ENCODE data around the gene HCN4. TPM values are rescaled to one million over a fixed set of nuclear protein-coding genes. Genes with fewer than 3 reads are reported as not detected.

The HCN4 gene
- total RNA-seq, 1 experiment from 2014 or later, result 0.09 TPM

- H3K36me3 ChIP-seq (ENCODE audit: insufficient read depth, low read length, poor library complexity, severe bottlenecking), result peaks cover 4% of the 10 kb centered on the region
- H3K27me3 ChIP-seq (replicated peaks; ENCODE audit: insufficient read depth, low read depth, low read length, poor library complexity), result no peaks in the 10 kb centered on the region
- POLR2A ChIA-PET (ENCODE audit: low non-redundant PET), result no interaction called here
- H3K27ac ChIP-seq (ENCODE audit: low read depth, low read length, poor library complexity, severe bottlenecking), result no peak overlapping the region
- no peak for TF ChIP-seq EZH2 (IDR thresholded peaks at IDR 0.05; ENCODE audit: borderline replicate concordance, low read depth, low read length, poor library complexity, severe bottlenecking)
- no peak for TF ChIP-seq CTCF (conservative IDR thresholded peaks at IDR 0.05; ENCODE audit: low read depth, low read length)
- peaks cover 12% of the 10 kb centered on the region for H3K4me1 ChIP-seq (ENCODE audit: insufficient read depth, low read length, poor library complexity, severe bottlenecking)
- no TSS peak for BruUV-seq (replicated peaks)
- CTCF ChIA-PET, result no interaction called here
- H3K9me3 ChIP-seq (ENCODE audit: low read depth, low read length, poor library complexity, severe bottlenecking), result no peaks in the 10 kb centered on the region
- no peak overlapping the region for H3K4me3 ChIP-seq (ENCODE audit: low read depth, low read length, poor library complexity, severe bottlenecking)
- no peak for DNase-seq (ENCODE audit: low spot score)
- intact Hi-C loops (cut with micrococcal nuclease; ENCODE audit: unreplicated experiment), result no loop called here
These were observed 70.1 kb downstream of the HCN4 start for GRCh38 chr15:73298522-73299245.

GRCh38 chr15:73296609-73297353 lies 72.0 kb downstream of the HCN4 start:
- POLR2A ChIA-PET (ENCODE audit: low non-redundant PET), result interaction anchor here (0.7 kb wide), 1 partner anchor 1333 kb away, joined by 3 read pairs; no protein-coding TSS in a partner anchor
- CTCF ChIA-PET, result no interaction called here
- TF ChIP-seq EZH2 (IDR thresholded peaks at IDR 0.05; ENCODE audit: borderline replicate concordance, low read depth, low read length, poor library complexity, severe bottlenecking), result no peak
- no peak for TF ChIP-seq CTCF (conservative IDR thresholded peaks at IDR 0.05; ENCODE audit: low read depth, low read length)
- no TSS peak for BruUV-seq (replicated peaks)
- no peak for DNase-seq (ENCODE audit: low spot score)
- Histone ChIP-seq H3K4me1 (ENCODE audit: insufficient read depth, low read length, poor library complexity, severe bottlenecking) (peaks cover 12% of the 10 kb centered on the region), H3K36me3 (ENCODE audit: insufficient read depth, low read length, poor library complexity, severe bottlenecking) (peaks cover 4% of the 10 kb centered on the region), H3K9me3 (ENCODE audit: low read depth, low read length, poor library complexity, severe bottlenecking) (no peaks in the 10 kb centered on the region), H3K4me3 (ENCODE audit: low read depth, low read length, poor library complexity, severe bottlenecking) (no peak overlapping the region), H3K27ac (ENCODE audit: low read depth, low read length, poor library complexity, severe bottlenecking) (peak overlapping the region; percentile 40), H3K27me3 (replicated peaks; ENCODE audit: insufficient read depth, low read depth, low read length, poor library complexity) (no peaks in the 10 kb centered on the region)
- intact Hi-C loops (cut with micrococcal nuclease; ENCODE audit: unreplicated experiment), result no loop called here

- ChIA-PET POLR2A (ENCODE audit: low non-redundant PET) (no interaction called here), CTCF (no interaction called here)
These were observed 73.0 kb downstream of the HCN4 start for GRCh38 chr15:73295630-73296286.

More at GRCh38 chr15:73295630-73296286, 73.0 kb downstream of the HCN4 start:
- peaks cover 12% of the 10 kb centered on the region for H3K4me1 ChIP-seq (ENCODE audit: insufficient read depth, low read length, poor library complexity, severe bottlenecking)
- H3K27ac ChIP-seq (ENCODE audit: low read depth, low read length, poor library complexity, severe bottlenecking), result peak overlapping the region; percentile 40
- TF ChIP-seq CTCF (conservative IDR thresholded peaks at IDR 0.05; ENCODE audit: low read depth, low read length) (no peak), EZH2 (IDR thresholded peaks at IDR 0.05; ENCODE audit: borderline replicate concordance, low read depth, low read length, poor library complexity, severe bottlenecking) (no peak)
- H3K4me3 ChIP-seq (ENCODE audit: low read depth, low read length, poor library complexity, severe bottlenecking), result no peak overlapping the region
- BruUV-seq (replicated peaks), result no TSS peak
- no peaks in the 10 kb centered on the region for H3K27me3 ChIP-seq (replicated peaks; ENCODE audit: insufficient read depth, low read depth, low read length, poor library complexity)
- intact Hi-C loops (cut with micrococcal nuclease; ENCODE audit: unreplicated experiment), result no loop called here
- no peaks in the 10 kb centered on the region for H3K9me3 ChIP-seq (ENCODE audit: low read depth, low read length, poor library complexity, severe bottlenecking)
- no peaks in the 10 kb centered on the region for H3K36me3 ChIP-seq (ENCODE audit: insufficient read depth, low read length, poor library complexity, severe bottlenecking)
- no peak for DNase-seq (ENCODE audit: low spot score)

Measured in A673 (cell line).